ENCODE measurements around the gene CRYL1.

DNA sequence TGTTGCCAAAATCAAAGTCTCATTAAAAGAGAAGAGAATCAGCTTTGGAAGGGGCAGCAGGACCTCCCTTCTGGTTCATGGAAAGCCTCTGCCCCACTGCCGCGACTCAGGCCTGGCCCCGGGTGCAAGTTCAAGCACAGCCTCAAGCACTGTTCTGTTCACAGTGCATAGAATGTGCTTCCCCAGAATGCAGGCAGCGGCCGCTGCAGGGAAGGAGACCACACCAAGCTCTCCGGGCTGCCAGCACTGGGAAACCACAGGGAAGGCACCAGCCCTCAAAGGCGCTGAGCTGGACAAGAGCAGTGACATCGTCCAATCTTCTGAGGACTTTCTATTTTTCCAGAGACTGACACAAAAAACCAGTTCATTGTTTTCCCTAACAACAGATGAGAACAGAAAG is 55.5 kb downstream of the CRYL1 start:
- TF ChIP-seq CTCF (IDR thresholded peaks at IDR 0.05) = no peak
- TF ChIP-seq POLR2A (IDR thresholded peaks at IDR 0.05) = no peak
- no peak for TF ChIP-seq POLR2AphosphoS5 (IDR thresholded peaks at IDR 0.05)
